Measurements from ENCODE around the gene TCF25. TPM values are rescaled to one million over a fixed set of nuclear protein-coding genes. Genes with fewer than 3 reads are reported as not detected.

The TCF25 gene
- total and polyA plus RNA-seq, 2 experiments from 2014 or later, result 95.4 to 143 TPM

- DNase-seq (ENCODE audit: low spot score) (no peak), ATAC-seq (no peak)
- no peaks in the 10 kb centered on the region for H4K20me1 ChIP-seq (replicated peaks; ENCODE audit: insufficient read depth)
- H3K36me3 ChIP-seq (ENCODE audit: insufficient read depth), result no peaks in the 10 kb centered on the region; the same call in 1 of the 2 replicates
- H3K4me1 Mint-ChIP-seq, result peaks cover 8% of the 10 kb centered on the region; the same call in 1 of the 3 replicates
- H3K9me3 Mint-ChIP-seq, result peaks cover 14% of the 10 kb centered on the region; the same call in 2 of the 3 replicates
- H3K27me3 ChIP-seq (ENCODE audit: insufficient read depth), result peaks cover under 1% of the 10 kb centered on the region; the same call in 1 of the 2 replicates
- H3K79me2 ChIP-seq (replicated peaks; ENCODE audit: insufficient read depth), result no peaks in the 10 kb centered on the region
- no peak overlapping the region for H3K4me2 ChIP-seq
- H3K4me3 Mint-ChIP-seq, result no peak overlapping the region
- H2AFZ ChIP-seq, result no peak overlapping the region
- TF ChIP-seq CREB1 (CRISPR knock-in tag; IDR thresholded peaks at IDR 0.05; ENCODE audit: low read depth) (no peak), ZNF331 (CRISPR knock-in tag; IDR thresholded peaks at IDR 0.05; ENCODE audit: low read depth) (no peak), STAT1 (IDR thresholded peaks at IDR 0.05; ENCODE audit: unreplicated experiment) (no peak), POLR2AphosphoS5 (IDR thresholded peaks at IDR 0.05; ENCODE audit: low read depth) (no peak), NANOG (IDR thresholded peaks at IDR 0.05; ENCODE audit: borderline replicate concordance) (no peak), ZNF114 (CRISPR knock-in tag; IDR thresholded peaks at IDR 0.05) (no peak), EZH2phosphoT487 (IDR thresholded peaks at IDR 0.05; ENCODE audit: unreplicated experiment) (no peak), ETS1 (IDR thresholded peaks at IDR 0.05) (no peak), JUNB (IDR thresholded peaks at IDR 0.05; ENCODE audit: unreplicated experiment) (no peak), EZH2 (IDR thresholded peaks at IDR 0.05; ENCODE audit: low read depth, unreplicated experiment) (no peak)
- TF ChIP-seq, protein P1, sequence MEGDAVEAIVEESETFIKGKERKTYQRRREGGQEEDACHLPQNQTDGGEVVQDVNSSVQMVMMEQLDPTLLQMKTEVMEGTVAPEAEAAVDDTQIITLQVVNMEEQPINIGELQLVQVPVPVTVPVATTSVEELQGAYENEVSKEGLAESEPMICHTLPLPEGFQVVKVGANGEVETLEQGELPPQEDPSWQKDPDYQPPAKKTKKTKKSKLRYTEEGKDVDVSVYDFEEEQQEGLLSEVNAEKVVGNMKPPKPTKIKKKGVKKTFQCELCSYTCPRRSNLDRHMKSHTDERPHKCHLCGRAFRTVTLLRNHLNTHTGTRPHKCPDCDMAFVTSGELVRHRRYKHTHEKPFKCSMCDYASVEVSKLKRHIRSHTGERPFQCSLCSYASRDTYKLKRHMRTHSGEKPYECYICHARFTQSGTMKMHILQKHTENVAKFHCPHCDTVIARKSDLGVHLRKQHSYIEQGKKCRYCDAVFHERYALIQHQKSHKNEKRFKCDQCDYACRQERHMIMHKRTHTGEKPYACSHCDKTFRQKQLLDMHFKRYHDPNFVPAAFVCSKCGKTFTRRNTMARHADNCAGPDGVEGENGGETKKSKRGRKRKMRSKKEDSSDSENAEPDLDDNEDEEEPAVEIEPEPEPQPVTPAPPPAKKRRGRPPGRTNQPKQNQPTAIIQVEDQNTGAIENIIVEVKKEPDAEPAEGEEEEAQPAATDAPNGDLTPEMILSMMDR (conservative IDR thresholded peaks at IDR 0.05; ENCODE audit: low read depth in 2 of 2), result no peak
- TF ChIP-seq, protein P2, sequence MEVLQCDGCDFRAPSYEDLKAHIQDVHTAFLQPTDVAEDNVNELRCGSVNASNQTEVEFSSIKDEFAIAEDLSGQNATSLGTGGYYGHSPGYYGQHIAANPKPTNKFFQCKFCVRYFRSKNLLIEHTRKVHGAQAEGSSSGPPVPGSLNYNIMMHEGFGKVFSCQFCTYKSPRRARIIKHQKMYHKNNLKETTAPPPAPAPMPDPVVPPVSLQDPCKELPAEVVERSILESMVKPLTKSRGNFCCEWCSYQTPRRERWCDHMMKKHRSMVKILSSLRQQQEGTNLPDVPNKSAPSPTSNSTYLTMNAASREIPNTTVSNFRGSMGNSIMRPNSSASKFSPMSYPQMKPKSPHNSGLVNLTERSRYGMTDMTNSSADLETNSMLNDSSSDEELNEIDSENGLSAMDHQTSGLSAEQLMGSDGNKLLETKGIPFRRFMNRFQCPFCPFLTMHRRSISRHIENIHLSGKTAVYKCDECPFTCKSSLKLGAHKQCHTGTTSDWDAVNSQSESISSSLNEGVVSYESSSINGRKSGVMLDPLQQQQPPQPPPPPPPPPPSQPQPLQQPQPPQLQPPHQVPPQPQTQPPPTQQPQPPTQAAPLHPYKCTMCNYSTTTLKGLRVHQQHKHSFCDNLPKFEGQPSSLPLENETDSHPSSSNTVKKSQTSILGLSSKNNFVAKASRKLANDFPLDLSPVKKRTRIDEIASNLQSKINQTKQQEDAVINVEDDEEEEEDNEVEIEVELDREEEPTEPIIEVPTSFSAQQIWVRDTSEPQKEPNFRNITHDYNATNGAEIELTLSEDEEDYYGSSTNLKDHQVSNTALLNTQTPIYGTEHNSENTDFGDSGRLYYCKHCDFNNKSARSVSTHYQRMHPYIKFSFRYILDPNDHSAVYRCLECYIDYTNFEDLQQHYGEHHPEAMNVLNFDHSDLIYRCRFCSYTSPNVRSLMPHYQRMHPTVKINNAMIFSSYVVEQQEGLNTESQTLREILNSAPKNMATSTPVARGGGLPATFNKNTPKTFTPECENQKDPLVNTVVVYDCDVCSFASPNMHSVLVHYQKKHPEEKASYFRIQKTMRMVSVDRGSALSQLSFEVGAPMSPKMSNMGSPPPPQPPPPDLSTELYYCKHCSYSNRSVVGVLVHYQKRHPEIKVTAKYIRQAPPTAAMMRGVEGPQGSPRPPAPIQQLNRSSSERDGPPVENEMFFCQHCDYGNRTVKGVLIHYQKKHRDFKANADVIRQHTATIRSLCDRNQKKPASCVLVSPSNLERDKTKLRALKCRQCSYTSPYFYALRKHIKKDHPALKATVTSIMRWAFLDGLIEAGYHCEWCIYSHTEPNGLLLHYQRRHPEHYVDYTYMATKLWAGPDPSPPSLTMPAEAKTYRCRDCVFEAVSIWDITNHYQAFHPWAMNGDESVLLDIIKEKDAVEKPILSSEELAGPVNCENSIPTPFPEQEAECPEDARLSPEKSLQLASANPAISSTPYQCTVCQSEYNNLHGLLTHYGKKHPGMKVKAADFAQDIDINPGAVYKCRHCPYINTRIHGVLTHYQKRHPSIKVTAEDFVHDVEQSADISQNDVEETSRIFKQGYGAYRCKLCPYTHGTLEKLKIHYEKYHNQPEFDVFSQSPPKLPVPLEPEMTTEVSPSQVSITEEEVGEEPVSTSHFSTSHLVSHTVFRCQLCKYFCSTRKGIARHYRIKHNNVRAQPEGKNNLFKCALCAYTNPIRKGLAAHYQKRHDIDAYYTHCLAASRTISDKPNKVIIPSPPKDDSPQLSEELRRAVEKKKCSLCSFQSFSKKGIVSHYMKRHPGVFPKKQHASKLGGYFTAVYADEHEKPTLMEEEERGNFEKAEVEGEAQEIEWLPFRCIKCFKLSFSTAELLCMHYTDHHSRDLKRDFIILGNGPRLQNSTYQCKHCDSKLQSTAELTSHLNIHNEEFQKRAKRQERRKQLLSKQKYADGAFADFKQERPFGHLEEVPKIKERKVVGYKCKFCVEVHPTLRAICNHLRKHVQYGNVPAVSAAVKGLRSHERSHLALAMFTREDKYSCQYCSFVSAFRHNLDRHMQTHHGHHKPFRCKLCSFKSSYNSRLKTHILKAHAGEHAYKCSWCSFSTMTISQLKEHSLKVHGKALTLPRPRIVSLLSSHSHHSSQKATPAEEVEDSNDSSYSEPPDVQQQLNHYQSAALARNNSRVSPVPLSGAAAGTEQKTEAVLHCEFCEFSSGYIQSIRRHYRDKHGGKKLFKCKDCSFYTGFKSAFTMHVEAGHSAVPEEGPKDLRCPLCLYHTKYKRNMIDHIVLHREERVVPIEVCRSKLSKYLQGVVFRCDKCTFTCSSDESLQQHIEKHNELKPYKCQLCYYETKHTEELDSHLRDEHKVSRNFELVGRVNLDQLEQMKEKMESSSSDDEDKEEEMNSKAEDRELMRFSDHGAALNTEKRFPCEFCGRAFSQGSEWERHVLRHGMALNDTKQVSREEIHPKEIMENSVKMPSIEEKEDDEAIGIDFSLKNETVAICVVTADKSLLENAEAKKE (CRISPR knock-in tag; IDR thresholded peaks at IDR 0.05), result no peak
- TF ChIP-seq, protein P3, sequence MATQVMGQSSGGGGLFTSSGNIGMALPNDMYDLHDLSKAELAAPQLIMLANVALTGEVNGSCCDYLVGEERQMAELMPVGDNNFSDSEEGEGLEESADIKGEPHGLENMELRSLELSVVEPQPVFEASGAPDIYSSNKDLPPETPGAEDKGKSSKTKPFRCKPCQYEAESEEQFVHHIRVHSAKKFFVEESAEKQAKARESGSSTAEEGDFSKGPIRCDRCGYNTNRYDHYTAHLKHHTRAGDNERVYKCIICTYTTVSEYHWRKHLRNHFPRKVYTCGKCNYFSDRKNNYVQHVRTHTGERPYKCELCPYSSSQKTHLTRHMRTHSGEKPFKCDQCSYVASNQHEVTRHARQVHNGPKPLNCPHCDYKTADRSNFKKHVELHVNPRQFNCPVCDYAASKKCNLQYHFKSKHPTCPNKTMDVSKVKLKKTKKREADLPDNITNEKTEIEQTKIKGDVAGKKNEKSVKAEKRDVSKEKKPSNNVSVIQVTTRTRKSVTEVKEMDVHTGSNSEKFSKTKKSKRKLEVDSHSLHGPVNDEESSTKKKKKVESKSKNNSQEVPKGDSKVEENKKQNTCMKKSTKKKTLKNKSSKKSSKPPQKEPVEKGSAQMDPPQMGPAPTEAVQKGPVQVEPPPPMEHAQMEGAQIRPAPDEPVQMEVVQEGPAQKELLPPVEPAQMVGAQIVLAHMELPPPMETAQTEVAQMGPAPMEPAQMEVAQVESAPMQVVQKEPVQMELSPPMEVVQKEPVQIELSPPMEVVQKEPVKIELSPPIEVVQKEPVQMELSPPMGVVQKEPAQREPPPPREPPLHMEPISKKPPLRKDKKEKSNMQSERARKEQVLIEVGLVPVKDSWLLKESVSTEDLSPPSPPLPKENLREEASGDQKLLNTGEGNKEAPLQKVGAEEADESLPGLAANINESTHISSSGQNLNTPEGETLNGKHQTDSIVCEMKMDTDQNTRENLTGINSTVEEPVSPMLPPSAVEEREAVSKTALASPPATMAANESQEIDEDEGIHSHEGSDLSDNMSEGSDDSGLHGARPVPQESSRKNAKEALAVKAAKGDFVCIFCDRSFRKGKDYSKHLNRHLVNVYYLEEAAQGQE (IDR thresholded peaks at IDR 0.05; ENCODE audit: unreplicated experiment), result no peak
- peaks cover 38% of the 10 kb centered on the region for H3K27me3 Mint-ChIP-seq (ENCODE audit: insufficient read depth, low read depth, poor library complexity)
- H3K36me3 Mint-ChIP-seq (ENCODE audit: low read depth), result peaks cover 18% of the 10 kb centered on the region
- no peak overlapping the region for H3K27ac Mint-ChIP-seq
- peaks cover 11% of the 10 kb centered on the region for H3K4me1 ChIP-seq (ENCODE audit: insufficient read depth)
- H3F3A ChIP-seq (replicated peaks; ENCODE audit: low read depth), result peaks cover 27% of the 10 kb centered on the region
- H3K9me2 ChIP-seq (ENCODE audit: insufficient read depth), result no peaks in the 10 kb centered on the region
- H3K4me3 ChIP-seq, result no peak overlapping the region
- H3K27ac ChIP-seq (ENCODE audit: low read depth), result no peak overlapping the region
Measured at GRCh38 chr16:89913408-89914387, 40.3 kb downstream of the TCF25 start.

Data from GM23338 (cell line).